CD4-positive, alpha-beta memory T cell (primary cell): ENCODE results near the gene SH3RF1. TPM values are rescaled to one million over a fixed set of nuclear protein-coding genes. Genes with fewer than 3 reads are reported as not detected.

Experiments
- CTCF ChIA-PET: fragments of 350-600 bp; sonication (Branson Sonifier 250); formaldehyde crosslinking; loops from one replicate; lab custom pipeline; 2021; ENCODE audit warnings: inconsistent platforms; ENCODE audit not compliant: partially characterized antibody; lab: Charles Lee
- POLR2A ChIA-PET: fragments of 350-600 bp; sonication (Branson Sonifier 250); formaldehyde crosslinking; loops from one replicate; lab custom pipeline; 2021; ENCODE audit not compliant: partially characterized antibody; lab: Charles Lee
- DNase-seq, 5 donors: peaks; one replicate each; pipeline versions ENCODE4 v3.0.0 to v3.0.0-alpha.2; 2020 to 2022; ENCODE audit warnings: mixed read lengths in 1 of 5
- H3K27ac ChIP-seq: one replicate; pipeline ENCODE4 v1.7.0; 2013; ENCODE audit warnings: low read depth, low read length
- H3K27me3 ChIP-seq: 2 replicates; pipeline ENCODE4 v1.7.0; 2013; ENCODE audit warnings: mild to moderate bottlenecking, low read length, moderate library complexity; ENCODE audit not compliant: insufficient read depth
- H3K36me3 ChIP-seq: 2 replicates; pipeline ENCODE4 v1.7.0; 2013; ENCODE audit warnings: mild to moderate bottlenecking, low read length, moderate library complexity; ENCODE audit not compliant: insufficient read depth
- H3K4me1 ChIP-seq: 2 replicates; pipeline ENCODE4 v1.7.0; 2013; ENCODE audit warnings: mild to moderate bottlenecking, low read length, moderate library complexity; ENCODE audit not compliant: insufficient read depth
- H3K4me3 ChIP-seq, 2 donors: one replicate each; pipeline ENCODE4 v1.7.0; 2013; ENCODE audit warnings: low read length in 2 of 2, mild to moderate bottlenecking in 1 of 2
- H3K9me3 ChIP-seq, 2 donors: one replicate each; pipeline ENCODE4 v1.7.0; 2013; ENCODE audit warnings: low read length in 2 of 2, control low read depth in 1 of 2; ENCODE audit not compliant: control insufficient read depth in 1 of 2
- H3K27ac Mint-ChIP-seq, 7 donors: one replicate each; pipeline ENCODE4 v1.8.0; 2020 to 2021; ENCODE audit warnings: mixed read lengths in 7 of 7, mild to moderate bottlenecking in 6 of 7, inconsistent platforms in 3 of 7, moderate library complexity in 3 of 7
- H3K27me3 Mint-ChIP-seq, 2 donors: one replicate each; pipeline ENCODE4 v1.8.0; 2020 to 2021; ENCODE audit warnings: mixed read lengths in 2 of 2
- H3K36me3 Mint-ChIP-seq, 2 donors: one replicate each; pipeline ENCODE4 v1.8.0; 2020 to 2021; ENCODE audit warnings: mixed read lengths in 2 of 2, inconsistent platforms in 1 of 2, mild to moderate bottlenecking in 1 of 2
- H3K4me1 Mint-ChIP-seq, 4 donors: one replicate each; pipeline ENCODE4 v1.8.0; 2020 to 2021; ENCODE audit warnings: mixed read lengths in 4 of 4, mild to moderate bottlenecking in 1 of 4
- H3K4me3 Mint-ChIP-seq, 8 donors: one replicate each; pipeline ENCODE4 v1.8.0; 2020 to 2021; ENCODE audit warnings: mixed read lengths in 8 of 8, mild to moderate bottlenecking in 7 of 8, moderate library complexity in 6 of 8, inconsistent platforms in 3 of 8
- H3K9me3 Mint-ChIP-seq, 8 donors: one replicate each; pipeline ENCODE4 v1.8.0; 2020 to 2021; ENCODE audit warnings: mixed read lengths in 8 of 8, mild to moderate bottlenecking in 5 of 8, inconsistent platforms in 3 of 8, moderate library complexity in 1 of 8
- intact Hi-C: fragments of 100-400 bp; cut with micrococcal nuclease; formaldehyde crosslinking; loops from one replicate; pipeline ENCODE4 v1.15.1; 2023
- polyA plus RNA-seq, 2 donors: library from polyadenylated mRNA; unstranded; fragments of 300-500 nt; fragmentation: Illumina TruSeq; gene quantifications; one replicate each; pipeline ENCODE4 v1.2.3, GENCODE V29; 2021
- total RNA-seq, 2 experiments: library from RNA; stranded (reverse); gene quantifications; one replicate each; pipeline ENCODE4 v1.2.3, GENCODE V29; 2021

Gene SH3RF1
- total and polyA plus RNA-seq, 4 experiments from 2014 or later = 0.11 to 0.15 TPM; not detected in 2

DNA sequence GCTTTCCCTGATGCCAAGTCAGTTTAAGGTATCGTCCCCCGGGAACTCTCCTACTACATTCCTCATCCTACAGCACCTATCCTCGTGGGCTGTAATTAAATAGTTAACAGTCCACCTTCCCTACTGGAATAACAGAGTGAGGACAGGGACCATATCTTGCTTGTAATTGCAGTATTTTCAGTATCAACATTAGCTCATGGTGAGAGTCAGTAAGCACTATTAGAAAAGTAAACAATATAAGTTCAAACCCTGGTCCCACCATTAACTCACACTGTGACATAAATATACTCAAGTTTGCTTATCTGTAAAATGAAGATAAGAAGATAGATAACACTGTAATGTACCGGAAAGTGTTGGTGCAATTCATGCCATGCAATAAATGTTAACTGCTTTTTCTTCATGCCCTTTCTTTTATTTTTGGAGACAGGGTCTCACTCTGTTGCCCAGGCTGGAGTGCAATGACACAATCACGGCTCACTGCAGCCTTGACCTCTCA, 61.3 kb downstream of the SH3RF1 start:
- H3K27ac ChIP-seq = no peak overlapping the region
- CTCF ChIA-PET = no interaction called here

DNA sequence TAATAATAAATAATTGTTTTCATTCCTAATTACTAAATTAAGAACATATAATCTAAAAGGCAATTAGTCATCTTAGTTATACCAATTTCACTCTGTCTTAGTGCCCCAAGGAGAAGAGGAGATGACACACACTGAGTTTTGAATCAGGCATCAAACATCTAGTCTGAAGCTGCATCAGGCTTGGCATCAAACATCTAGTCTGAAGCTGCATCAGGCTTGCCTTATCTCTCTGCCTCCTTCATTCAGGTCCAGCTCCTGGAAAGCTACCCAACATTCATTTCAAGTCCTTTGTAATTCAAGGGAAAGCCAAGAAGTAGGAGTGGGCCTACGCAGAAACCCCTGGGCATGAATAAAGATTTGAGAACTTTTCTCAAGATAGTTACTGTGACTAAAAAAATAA, 62.2 kb downstream of the SH3RF1 start:
- POLR2A ChIA-PET = no interaction called here
- Mint-ChIP-seq H3K9me3 (peaks cover 0 to 4% (median 0%) of the 10 kb centered on the region in 8 donors), H3K4me3 (no peak overlapping the region), H3K4me1 (no peaks in the 10 kb centered on the region), H3K27me3 (peaks cover 5% of the 10 kb centered on the region in 2 donors), H3K27ac (no peak overlapping the region), H3K36me3 (no peaks in the 10 kb centered on the region)
- H3K27ac ChIP-seq = no peak overlapping the region
- H3K4me1 ChIP-seq = no peaks in the 10 kb centered on the region
- no peak for DNase-seq
- no peak overlapping the region for H3K4me3 ChIP-seq
- no peaks in the 10 kb centered on the region for H3K27me3 ChIP-seq
- CTCF ChIA-PET = no interaction called here
- no peaks in the 10 kb centered on the region for H3K9me3 ChIP-seq
- H3K36me3 ChIP-seq = no peaks in the 10 kb centered on the region
- intact Hi-C loops = no loop called here

More for the DNA sequence above, 61.3 kb downstream of the SH3RF1 start:
- no peak overlapping the region for H3K27ac Mint-ChIP-seq
- H3K4me1 Mint-ChIP-seq = no peaks in the 10 kb centered on the region
- peaks cover 0 to 10% (median 2%) of the 10 kb centered on the region in 8 donors for H3K9me3 Mint-ChIP-seq
- H3K27me3 ChIP-seq = no peaks in the 10 kb centered on the region
- intact Hi-C loops = no loop called here
- POLR2A ChIA-PET = no interaction called here
- peaks cover 2 to 5% of the 10 kb centered on the region in 2 donors for H3K27me3 Mint-ChIP-seq
- no peak overlapping the region for H3K4me3 ChIP-seq
- no peak for DNase-seq
- no peaks in the 10 kb centered on the region for H3K36me3 ChIP-seq
- no peaks in the 10 kb centered on the region for H3K9me3 ChIP-seq
- no peaks in the 10 kb centered on the region for H3K36me3 Mint-ChIP-seq
- H3K4me1 ChIP-seq = no peaks in the 10 kb centered on the region
- no peak overlapping the region for H3K4me3 Mint-ChIP-seq

DNA sequence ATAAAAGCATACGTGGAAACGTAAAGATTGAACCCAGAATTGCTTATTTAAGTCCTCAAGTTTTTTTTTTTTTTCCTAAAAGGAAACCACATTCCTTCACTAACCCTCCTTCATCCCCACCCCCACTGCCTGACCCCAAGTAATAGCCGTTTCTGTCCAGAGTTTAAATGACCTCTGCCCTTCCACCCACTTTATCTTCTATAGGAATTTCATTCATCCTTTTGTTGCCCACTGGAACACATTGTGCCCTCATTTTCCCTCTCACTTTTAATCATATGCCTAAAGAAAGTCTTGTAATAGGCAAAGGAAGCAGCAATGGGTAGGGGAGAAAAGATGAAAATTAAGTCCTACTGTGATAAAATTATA, 62.7 kb downstream of the SH3RF1 start:
- CTCF ChIA-PET = no interaction called here
- Mint-ChIP-seq H3K9me3 (peaks cover 0 to 3% (median 0%) of the 10 kb centered on the region in 8 donors), H3K4me3 (no peak overlapping the region), H3K4me1 (no peaks in the 10 kb centered on the region), H3K27ac (no peak overlapping the region), H3K36me3 (no peaks in the 10 kb centered on the region), H3K27me3 (peaks cover 2 to 5% of the 10 kb centered on the region in 2 donors)
- H3K27me3 ChIP-seq = no peaks in the 10 kb centered on the region
- DNase-seq = no peak
- POLR2A ChIA-PET = no interaction called here
- no peaks in the 10 kb centered on the region for H3K4me1 ChIP-seq
- H3K27ac ChIP-seq = no peak overlapping the region
- H3K4me3 ChIP-seq = no peak overlapping the region
- no peaks in the 10 kb centered on the region for H3K36me3 ChIP-seq
- no peaks in the 10 kb centered on the region for H3K9me3 ChIP-seq
- intact Hi-C loops = no loop called here

DNA sequence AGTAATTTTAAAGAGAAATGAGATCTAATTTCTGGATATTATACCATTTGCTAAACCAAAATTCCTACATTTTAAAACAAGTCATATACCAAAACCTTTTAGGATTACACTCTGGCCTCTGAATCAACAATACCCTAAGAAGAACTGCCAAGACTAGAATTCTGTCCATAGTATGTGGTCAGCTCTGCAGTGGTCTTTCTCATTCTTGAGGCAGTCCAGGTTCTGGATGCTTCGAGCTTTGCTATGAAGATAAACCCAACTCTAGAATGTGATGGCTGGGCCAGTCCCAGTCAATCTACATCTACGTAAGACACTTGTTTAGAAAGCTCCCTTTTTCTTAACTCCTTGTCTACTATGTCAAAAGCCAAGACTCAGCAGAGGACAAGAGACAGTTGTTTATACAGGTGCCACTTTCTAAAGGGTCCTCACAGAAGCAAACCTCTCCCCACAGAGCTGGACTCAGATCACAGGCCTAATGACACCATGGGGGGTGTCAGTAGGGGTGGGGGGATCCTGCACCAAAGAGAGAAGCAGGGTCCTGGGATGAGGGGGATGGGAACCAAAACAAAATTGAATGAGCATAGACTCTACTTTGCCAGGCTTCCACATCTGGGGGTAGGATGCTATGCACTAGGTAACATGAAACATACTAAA, 63.2 kb downstream of the SH3RF1 start:
- intact Hi-C loops = no loop called here
- H3K27me3 Mint-ChIP-seq = peaks cover 2 to 5% of the 10 kb centered on the region in 2 donors
- H3K36me3 Mint-ChIP-seq = no peaks in the 10 kb centered on the region
- H3K4me3 Mint-ChIP-seq = no peak overlapping the region
- Histone ChIP-seq H3K27me3 (no peaks in the 10 kb centered on the region), H3K4me3 (no peak overlapping the region), H3K9me3 (no peaks in the 10 kb centered on the region), H3K27ac (no peak overlapping the region), H3K4me1 (no peaks in the 10 kb centered on the region), H3K36me3 (no peaks in the 10 kb centered on the region)
- peaks cover 0 to 2% (median 0%) of the 10 kb centered on the region in 8 donors for H3K9me3 Mint-ChIP-seq
- CTCF ChIA-PET = no interaction called here
- no peaks in the 10 kb centered on the region for H3K4me1 Mint-ChIP-seq
- POLR2A ChIA-PET = no interaction called here
- DNase-seq = no peak
- H3K27ac Mint-ChIP-seq = no peak overlapping the region

DNA sequence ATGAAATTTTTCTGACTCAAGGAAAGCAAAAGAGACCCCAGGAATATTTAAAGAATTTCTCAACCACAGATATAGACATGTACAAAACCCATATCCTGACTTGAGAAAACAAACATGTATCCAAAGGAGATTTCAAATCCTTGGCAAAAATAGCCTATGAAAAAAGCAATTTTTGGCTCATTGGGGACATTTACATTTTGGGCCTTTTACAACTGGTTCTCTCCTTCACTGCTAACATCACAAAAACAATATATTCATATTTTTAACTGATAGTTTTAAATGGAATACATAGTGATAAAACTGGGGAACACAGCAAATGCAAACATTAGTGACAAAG, 65.0 kb downstream of the SH3RF1 start:
- H3K27me3 Mint-ChIP-seq = peaks cover 1 to 2% of the 10 kb centered on the region in 2 donors
- Histone ChIP-seq H3K4me3 (no peak overlapping the region), H3K4me1 (no peaks in the 10 kb centered on the region), H3K36me3 (no peaks in the 10 kb centered on the region), H3K27me3 (no peaks in the 10 kb centered on the region), H3K9me3 (no peaks in the 10 kb centered on the region), H3K27ac (no peak overlapping the region)
- H3K27ac Mint-ChIP-seq = no peak overlapping the region
- H3K4me1 Mint-ChIP-seq = no peaks in the 10 kb centered on the region
- peaks cover 0 to 2% (median 0%) of the 10 kb centered on the region in 8 donors for H3K9me3 Mint-ChIP-seq
- H3K36me3 Mint-ChIP-seq = no peaks in the 10 kb centered on the region
- CTCF ChIA-PET = no interaction called here
- POLR2A ChIA-PET = no interaction called here
- no peak for DNase-seq
- intact Hi-C loops = no loop called here
- no peak overlapping the region for H3K4me3 Mint-ChIP-seq

DNA sequence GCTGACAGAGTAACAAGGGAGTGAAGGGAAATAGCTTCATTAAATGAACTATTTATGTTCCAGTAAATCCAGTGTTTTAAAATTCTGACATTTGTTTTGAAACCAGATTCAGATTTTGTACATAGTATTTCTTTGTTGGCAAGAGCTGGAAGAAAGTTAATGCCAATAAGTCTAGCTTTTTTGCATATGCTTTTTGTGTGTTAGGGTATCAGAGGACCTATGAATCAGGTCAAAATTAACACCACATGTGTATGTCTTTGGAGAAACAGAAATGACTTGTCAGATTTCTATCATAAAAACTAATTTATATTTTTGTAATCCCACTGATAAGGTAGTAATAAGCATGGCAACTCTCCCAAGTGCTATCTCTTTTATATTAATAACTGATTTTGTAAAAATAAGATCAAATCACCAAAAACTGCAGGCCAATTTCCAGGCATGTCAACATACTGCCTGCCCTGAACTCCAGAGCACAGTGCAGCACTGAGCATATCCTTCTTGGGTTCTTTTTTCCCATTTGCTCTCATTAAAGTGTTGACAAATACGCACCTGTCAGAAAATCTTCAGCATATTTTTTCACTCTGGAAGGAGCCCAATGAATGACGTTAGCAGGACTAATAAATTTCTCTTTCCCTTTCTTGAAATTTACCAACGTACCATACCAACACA, 65.5 kb downstream of the SH3RF1 start:
- POLR2A ChIA-PET = no interaction called here
- DNase-seq = no peak
- Mint-ChIP-seq H3K27ac (no peak overlapping the region), H3K27me3 (peaks cover 1 to 2% of the 10 kb centered on the region in 2 donors), H3K9me3 (peaks cover 0 to 2% (median 0%) of the 10 kb centered on the region in 8 donors), H3K4me3 (no peak overlapping the region), H3K4me1 (no peaks in the 10 kb centered on the region), H3K36me3 (no peaks in the 10 kb centered on the region)
- CTCF ChIA-PET = no interaction called here
- Histone ChIP-seq H3K4me1 (no peaks in the 10 kb centered on the region), H3K36me3 (no peaks in the 10 kb centered on the region), H3K27me3 (no peaks in the 10 kb centered on the region), H3K4me3 (no peak overlapping the region), H3K9me3 (no peaks in the 10 kb centered on the region), H3K27ac (no peak overlapping the region)
- intact Hi-C loops = no loop called here

DNA sequence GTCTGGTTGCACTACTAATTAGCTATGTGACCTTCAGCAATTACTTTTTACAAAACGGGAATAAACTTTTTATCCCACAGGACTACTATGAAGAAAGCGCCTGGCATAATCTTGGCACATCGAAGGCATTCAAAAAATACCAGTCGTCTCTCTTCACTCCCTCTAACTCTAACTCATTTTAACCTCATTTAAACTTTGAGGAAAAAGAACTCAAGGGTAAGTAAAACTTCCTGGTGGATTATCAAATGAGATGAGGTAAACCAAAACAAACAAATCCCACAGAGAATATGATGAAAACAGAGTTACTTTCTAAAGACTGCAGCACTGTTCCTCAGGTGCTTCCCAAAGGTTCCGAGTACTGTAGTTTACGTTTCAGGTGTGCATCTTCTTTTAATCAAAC, 66.9 kb downstream of the SH3RF1 start:
- intact Hi-C loops = no loop called here
- Mint-ChIP-seq H3K27me3 (peaks cover 1 to 3% of the 10 kb centered on the region in 2 donors), H3K4me1 (no peaks in the 10 kb centered on the region), H3K27ac (no peak overlapping the region), H3K9me3 (no peaks in the 10 kb centered on the region), H3K36me3 (no peaks in the 10 kb centered on the region), H3K4me3 (no peak overlapping the region)
- Histone ChIP-seq H3K36me3 (no peaks in the 10 kb centered on the region), H3K9me3 (no peaks in the 10 kb centered on the region), H3K4me1 (no peaks in the 10 kb centered on the region), H3K27me3 (no peaks in the 10 kb centered on the region), H3K27ac (no peak overlapping the region), H3K4me3 (no peak overlapping the region)
- ChIA-PET CTCF (no interaction called here), POLR2A (no interaction called here)
- DNase-seq = no peak
